HepG2 (cell line): Measurements from ENCODE around the gene VWA1. TPM values are rescaled to one million over a fixed set of nuclear protein-coding genes. Genes with fewer than 3 reads are reported as not detected.

ENCODE experiments used
- EED ChIP-seq: sonication (generic); formaldehyde crosslinking; IDR thresholded peaks from 2 replicates; pipeline ENCODE4 v1.5.0; 2020; ENCODE audit warnings: mild to moderate bottlenecking, missing genetic modification reagents
- HNRNPK ChIP-seq: fragments of 200-400 bp; formaldehyde crosslinking; IDR thresholded peaks from 2 replicates; pipeline ENCODE4 v1.6.1; 2018; ENCODE audit warnings: low read length, low read depth, moderate library complexity, mild to moderate bottlenecking; ENCODE audit not compliant: poor library complexity, severe bottlenecking
- JARID2 ChIP-seq: sonication (generic); formaldehyde crosslinking; IDR thresholded peaks from 2 replicates; pipeline ENCODE4 v1.8.1; 2023; ENCODE audit warnings: missing genetic modification reagents, inconsistent platforms; ENCODE audit not compliant: insufficient replicate concordance
- KAT8 ChIP-seq: IDR thresholded peaks from 2 replicates; pipeline ENCODE4 v1.6.1; 2016; ENCODE audit warnings: missing genetic modification reagents, missing compliant biosample characterization
- MATR3 ChIP-seq: sonication (generic); formaldehyde crosslinking; IDR thresholded peaks from 2 replicates; pipeline ENCODE4 v1.4.0; 2020; ENCODE audit warnings: missing genetic modification reagents
- MXI1 ChIP-seq: IDR thresholded peaks from 3 replicates; pipeline ENCODE4 v1.6.1; 2012; ENCODE audit warnings: low read depth, low read length, inconsistent platforms, borderline replicate concordance
- NCOR1 ChIP-seq: fragments of 200-600 bp; sonication (generic); IDR thresholded peaks from 2 replicates; pipeline ENCODE4 v1.7.0; 2017; ENCODE audit warnings: antibody characterized with exemption, low read length, borderline replicate concordance
- RBM39 ChIP-seq: fragments of 200-400 bp; formaldehyde crosslinking; IDR thresholded peaks from one replicate; pipeline ENCODE4 v1.6.1; 2018; ENCODE audit warnings: antibody characterized with exemption, mild to moderate bottlenecking, low read depth, low read length; ENCODE audit not compliant: poor library complexity, severe bottlenecking
- RNF2 ChIP-seq: fragments of 450-650 bp; conservative IDR thresholded peaks from 2 replicates; pipeline ENCODE4 v1.6.1; 2016; ENCODE audit warnings: low read depth
- RXRA ChIP-seq: sonication (generic); formaldehyde crosslinking; IDR thresholded peaks from 2 replicates; pipeline ENCODE4 v1.5.1; 2020; ENCODE audit warnings: missing genetic modification reagents
- SMAD1 ChIP-seq: sonication (generic); formaldehyde crosslinking; IDR thresholded peaks from 2 replicates; pipeline ENCODE4 v1.4.0; 2020; ENCODE audit warnings: missing genetic modification reagents, low read depth, mild to moderate bottlenecking, borderline replicate concordance
- SOX5 ChIP-seq: IDR thresholded peaks from 2 replicates; pipeline ENCODE4 v1.6.1; 2016; ENCODE audit warnings: borderline replicate concordance
- ZBTB42 ChIP-seq: sonication (generic); formaldehyde crosslinking; IDR thresholded peaks from 2 replicates; pipeline ENCODE4 v1.5.0; 2020; ENCODE audit warnings: mild to moderate bottlenecking, missing genetic modification reagents
- ZNF530 ChIP-seq: sonication (generic); formaldehyde crosslinking; IDR thresholded peaks from 2 replicates; pipeline ENCODE4 v1.5.0; 2020; ENCODE audit warnings: low read depth, mild to moderate bottlenecking, missing genetic modification reagents
- ZNF75D ChIP-seq: sonication (generic); formaldehyde crosslinking; IDR thresholded peaks from 2 replicates; pipeline ENCODE4 v1.8.1; 2023; ENCODE audit warnings: missing genetic modification reagents, mild to moderate bottlenecking, borderline replicate concordance
- ZNF766 ChIP-seq: sonication (generic); formaldehyde crosslinking; IDR thresholded peaks from 2 replicates; pipeline ENCODE4 v1.5.0; 2020; ENCODE audit warnings: missing genetic modification reagents, borderline replicate concordance
- ZNF790 ChIP-seq: sonication (generic); formaldehyde crosslinking; IDR thresholded peaks from 2 replicates; pipeline ENCODE4 v1.8.0; 2022; ENCODE audit warnings: missing genetic modification reagents, mild to moderate bottlenecking, borderline replicate concordance
- polyA plus RNA-seq, 8 experiments: library from polyadenylated mRNA; depleted of rRNA in 3 of 8; stranded (reverse) in 7 of 8; unstranded in 1 of 8; fragments of >200 nt; fragmentation: Illumina TruSeq in 4 of 8; extraction: Trizol in 4 of 8; gene quantifications; 2 replicates each; pipeline versions ENCODE4 v1.2.1 to v1.2.3, GENCODE V29; 2011 to 2016; ENCODE audit warnings: low read depth in 4 of 8, missing spikeins in 1 of 8, mixed read lengths in 1 of 8; ENCODE audit not compliant: insufficient read depth in 1 of 8
- total RNA-seq, 5 experiments: library from RNA; depleted of rRNA; stranded (reverse); fragments of >200 nt; fragmentation: Illumina TruSeq; extraction: Trizol; gene quantifications; 2 replicates each; pipeline ENCODE4 v1.2.3, GENCODE V29; 2016; ENCODE audit warnings: low read depth in 1 of 5
- TF ChIP-seq, protein P1 (sequence below): sonication (generic); formaldehyde crosslinking; IDR thresholded peaks from 2 replicates; pipeline ENCODE4 v1.8.0; 2022; ENCODE audit warnings: mild to moderate bottlenecking, missing genetic modification reagents
- TF ChIP-seq, protein P2 (sequence below): IDR thresholded peaks from 2 replicates; pipeline ENCODE4 v1.6.1; 2016; ENCODE audit warnings: missing compliant biosample characterization, missing genetic modification reagents, borderline replicate concordance
- TF ChIP-seq, protein P3 (sequence below): sonication (generic); formaldehyde crosslinking; conservative IDR thresholded peaks from 2 replicates; pipeline ENCODE4 v1.5.0; 2020; ENCODE audit warnings: missing genetic modification reagents
- TF ChIP-seq, protein P4 (sequence below): sonication (generic); formaldehyde crosslinking; IDR thresholded peaks from 2 replicates; pipeline ENCODE4 v1.5.0; 2020; ENCODE audit warnings: missing genetic modification reagents
- TF ChIP-seq, protein P5 (sequence below): IDR thresholded peaks from 2 replicates; pipeline ENCODE4 v1.6.1; 2016; ENCODE audit warnings: mild to moderate bottlenecking, missing biosample characterization, missing genetic modification reagents
- TF ChIP-seq, protein P6 (sequence below): sonication (generic); formaldehyde crosslinking; IDR thresholded peaks from 2 replicates; pipeline ENCODE4 v1.4.0; 2020; ENCODE audit warnings: mild to moderate bottlenecking, low read depth, missing genetic modification reagents

Gene VWA1
- total and polyA plus RNA-seq, 2 of the 13 experiments (the other 11 are each of a cell fraction or from before 2014, with no cell fraction given): 40.9 to 57.5 TPM

DNA sequence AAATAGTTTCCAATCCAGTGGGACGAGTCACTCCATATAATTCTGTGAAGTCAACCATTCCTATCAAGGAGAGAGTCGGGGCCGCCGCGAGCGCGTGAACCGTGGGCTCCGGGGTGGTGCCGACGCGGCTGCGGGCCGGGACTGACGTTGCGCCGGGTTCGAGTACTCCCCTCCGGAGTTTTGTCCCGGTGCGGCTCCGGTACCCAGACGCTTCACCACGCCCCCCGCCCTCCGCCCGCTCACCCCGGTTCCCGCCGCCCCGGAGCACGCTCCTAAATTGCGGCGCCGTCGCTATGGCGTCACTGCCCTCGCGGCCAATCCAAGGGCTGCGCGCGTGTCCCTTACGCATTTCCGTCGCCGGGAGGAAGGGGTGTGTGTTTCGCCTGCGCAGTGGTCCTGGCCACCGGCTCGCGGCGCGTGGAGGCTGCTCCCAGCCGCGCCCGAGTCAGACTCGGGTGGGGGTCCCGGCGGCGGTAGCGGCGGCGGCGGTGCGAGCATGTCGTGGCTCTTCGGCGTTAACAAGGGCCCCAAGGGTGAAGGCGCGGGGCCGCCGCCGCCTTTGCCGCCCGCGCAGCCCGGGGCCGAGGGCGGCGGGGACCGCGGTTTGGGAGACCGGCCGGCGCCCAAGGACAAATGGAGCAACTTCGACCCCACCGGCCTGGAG lies 36.0 kb downstream of the VWA1 start, which contains the start of gene ATAD3B (continued):
- TF ChIP-seq RXRA (CRISPR knock-in tag): peak; percentile 63; the same call in 1 of the 2 replicates
- TF ChIP-seq HNRNPK: no peak
- TF ChIP-seq, protein P1, sequence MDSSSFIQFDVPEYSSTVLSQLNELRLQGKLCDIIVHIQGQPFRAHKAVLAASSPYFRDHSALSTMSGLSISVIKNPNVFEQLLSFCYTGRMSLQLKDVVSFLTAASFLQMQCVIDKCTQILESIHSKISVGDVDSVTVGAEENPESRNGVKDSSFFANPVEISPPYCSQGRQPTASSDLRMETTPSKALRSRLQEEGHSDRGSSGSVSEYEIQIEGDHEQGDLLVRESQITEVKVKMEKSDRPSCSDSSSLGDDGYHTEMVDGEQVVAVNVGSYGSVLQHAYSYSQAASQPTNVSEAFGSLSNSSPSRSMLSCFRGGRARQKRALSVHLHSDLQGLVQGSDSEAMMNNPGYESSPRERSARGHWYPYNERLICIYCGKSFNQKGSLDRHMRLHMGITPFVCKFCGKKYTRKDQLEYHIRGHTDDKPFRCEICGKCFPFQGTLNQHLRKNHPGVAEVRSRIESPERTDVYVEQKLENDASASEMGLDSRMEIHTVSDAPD (CRISPR knock-in tag): no peak
- TF ChIP-seq, protein P2, sequence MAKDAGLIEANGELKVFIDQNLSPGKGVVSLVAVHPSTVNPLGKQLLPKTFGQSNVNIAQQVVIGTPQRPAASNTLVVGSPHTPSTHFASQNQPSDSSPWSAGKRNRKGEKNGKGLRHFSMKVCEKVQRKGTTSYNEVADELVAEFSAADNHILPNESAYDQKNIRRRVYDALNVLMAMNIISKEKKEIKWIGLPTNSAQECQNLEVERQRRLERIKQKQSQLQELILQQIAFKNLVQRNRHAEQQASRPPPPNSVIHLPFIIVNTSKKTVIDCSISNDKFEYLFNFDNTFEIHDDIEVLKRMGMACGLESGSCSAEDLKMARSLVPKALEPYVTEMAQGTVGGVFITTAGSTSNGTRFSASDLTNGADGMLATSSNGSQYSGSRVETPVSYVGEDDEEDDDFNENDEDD (CRISPR knock-in tag): peak; percentile 96
- TF ChIP-seq MXI1: peak; percentile 90; the same call in 1 of the 3 replicates
- no peak for TF ChIP-seq MATR3 (CRISPR knock-in tag)
- TF ChIP-seq NCOR1: no peak
- no peak for TF ChIP-seq ZBTB42 (CRISPR knock-in tag)
- TF ChIP-seq ZNF790 (CRISPR knock-in tag): no peak
- no peak for TF ChIP-seq SOX5 (CRISPR knock-in tag)
- TF ChIP-seq RNF2: no peak
- TF ChIP-seq KAT8: peak; percentile 97
- TF ChIP-seq ZNF530: no peak
- TF ChIP-seq ZNF75D (CRISPR knock-in tag): no peak
- TF ChIP-seq EED (CRISPR knock-in tag): no peak
- no peak for TF ChIP-seq JARID2 (CRISPR knock-in tag)
- TF ChIP-seq, protein P3, sequence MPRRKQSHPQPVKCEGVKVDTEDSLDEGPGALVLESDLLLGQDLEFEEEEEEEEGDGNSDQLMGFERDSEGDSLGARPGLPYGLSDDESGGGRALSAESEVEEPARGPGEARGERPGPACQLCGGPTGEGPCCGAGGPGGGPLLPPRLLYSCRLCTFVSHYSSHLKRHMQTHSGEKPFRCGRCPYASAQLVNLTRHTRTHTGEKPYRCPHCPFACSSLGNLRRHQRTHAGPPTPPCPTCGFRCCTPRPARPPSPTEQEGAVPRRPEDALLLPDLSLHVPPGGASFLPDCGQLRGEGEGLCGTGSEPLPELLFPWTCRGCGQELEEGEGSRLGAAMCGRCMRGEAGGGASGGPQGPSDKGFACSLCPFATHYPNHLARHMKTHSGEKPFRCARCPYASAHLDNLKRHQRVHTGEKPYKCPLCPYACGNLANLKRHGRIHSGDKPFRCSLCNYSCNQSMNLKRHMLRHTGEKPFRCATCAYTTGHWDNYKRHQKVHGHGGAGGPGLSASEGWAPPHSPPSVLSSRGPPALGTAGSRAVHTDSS (CRISPR knock-in tag): no peak
- TF ChIP-seq RBM39: no peak
- TF ChIP-seq SMAD1 (CRISPR knock-in tag): 0 out of 2 replicates have a peak, but pooled peaks have one; percentile 25
- no peak for TF ChIP-seq ZNF766 (CRISPR knock-in tag)
- TF ChIP-seq, protein P4, sequence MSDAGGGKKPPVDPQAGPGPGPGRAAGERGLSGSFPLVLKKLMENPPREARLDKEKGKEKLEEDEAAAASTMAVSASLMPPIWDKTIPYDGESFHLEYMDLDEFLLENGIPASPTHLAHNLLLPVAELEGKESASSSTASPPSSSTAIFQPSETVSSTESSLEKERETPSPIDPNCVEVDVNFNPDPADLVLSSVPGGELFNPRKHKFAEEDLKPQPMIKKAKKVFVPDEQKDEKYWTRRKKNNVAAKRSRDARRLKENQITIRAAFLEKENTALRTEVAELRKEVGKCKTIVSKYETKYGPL (CRISPR knock-in tag): no peak
- TF ChIP-seq, protein P5, sequence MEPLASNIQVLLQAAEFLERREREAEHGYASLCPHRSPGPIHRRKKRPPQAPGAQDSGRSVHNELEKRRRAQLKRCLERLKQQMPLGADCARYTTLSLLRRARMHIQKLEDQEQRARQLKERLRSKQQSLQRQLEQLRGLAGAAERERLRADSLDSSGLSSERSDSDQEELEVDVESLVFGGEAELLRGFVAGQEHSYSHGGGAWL (CRISPR knock-in tag): peak; percentile 59; the same call in 1 of the 2 replicates
- TF ChIP-seq, protein P6, sequence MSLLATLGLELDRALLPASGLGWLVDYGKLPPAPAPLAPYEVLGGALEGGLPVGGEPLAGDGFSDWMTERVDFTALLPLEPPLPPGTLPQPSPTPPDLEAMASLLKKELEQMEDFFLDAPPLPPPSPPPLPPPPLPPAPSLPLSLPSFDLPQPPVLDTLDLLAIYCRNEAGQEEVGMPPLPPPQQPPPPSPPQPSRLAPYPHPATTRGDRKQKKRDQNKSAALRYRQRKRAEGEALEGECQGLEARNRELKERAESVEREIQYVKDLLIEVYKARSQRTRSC: no peak
